Erythroblast (primary cell): ENCODE measurements around the gene ATP9A.

Experiments used
- GATA1 ChIP-seq: IDR thresholded peaks from 2 replicates; pipeline ENCODE4 v1.6.1; 2011; ENCODE audit warnings: low read depth, mild to moderate bottlenecking, control low read depth, low read length, moderate library complexity
- POLR2A ChIP-seq: IDR thresholded peaks from 2 replicates; pipeline ENCODE4 v1.6.1; 2011; ENCODE audit warnings: mild to moderate bottlenecking, low read length

- no peak for TF ChIP-seq POLR2A
- no peak for TF ChIP-seq GATA1
Observed at GRCh38 chr20:51620432-51620831, 147.8 kb downstream of the ATP9A start.
